GM12878 (cell line): ENCODE results near the gene UCKL1. TPM values are rescaled to one million over a fixed set of nuclear protein-coding genes. Genes with fewer than 3 reads are reported as not detected.
A peak's percentile ranks its signal among the peaks of the same experiment; 100 is the strongest.

ENCODE experiments used
- ATAC-seq: fragments of 200-7000 bp; cut with Tn5 transposase; 3 replicates; pipeline ENCODE4 v1.9.1; 2020; ENCODE audit warnings: mild to moderate bottlenecking, moderate library complexity
- BruUV-seq: library from RNA; stranded (reverse); fragments of 400-500 nt; replicated peaks from 2 replicates; lab custom pipeline; 2021; lab: Mats Ljungman, UMichigan
- CTCF ChIA-PET: fragments of 300-600 bp; sonication (Branson Sonifier 250); formaldehyde crosslinking; extraction: SDS; loops from one replicate; lab custom pipeline; 2021; ENCODE audit warnings: inconsistent platforms; lab: Yijun Ruan, JAX
- POLR2A ChIA-PET: fragments of 350-600 bp; formaldehyde crosslinking; extraction: SDS; loops from one replicate; lab custom pipeline; 2021; ENCODE audit warnings: inconsistent platforms; lab: Charles Lee
- RAD21 ChIA-PET: fragments of 300-600 bp; sonication (Branson Sonifier 250); formaldehyde crosslinking; loops from one replicate; lab custom pipeline; 2023; ENCODE audit warnings: antibody characterized with exemption; ENCODE audit not compliant: unreplicated experiment; lab: Charles Lee
- SMC1A ChIA-PET: fragments of 300-600 bp; sonication (Branson Sonifier 250); formaldehyde crosslinking; loops from one replicate; lab custom pipeline; 2023; ENCODE audit not compliant: unreplicated experiment, uncharacterized antibody; lab: Charles Lee
- DNase-seq: peaks from one replicate; pipeline ENCODE4 v3.0.0-alpha.2; 2011; ENCODE audit warnings: low read depth, low spot score
- FAIRE-seq: peaks from 3 replicates; lab custom pipeline; 2011; peaks lifted over from hg19 to GRCh38; lab: Jason Lieb, UNC
- H2AFZ ChIP-seq: 2 replicates; pipeline ENCODE4 v1.6.0; 2011; ENCODE audit warnings: low read depth, low read length, control low read depth; ENCODE audit not compliant: control insufficient read depth
- H3K27ac ChIP-seq: 2 replicates; pipeline ENCODE4 v1.5.1; 2011; ENCODE audit warnings: control low read depth; ENCODE audit not compliant: control insufficient read depth, insufficient read depth
- H3K27me3 ChIP-seq, 2 experiments: replicated peaks in 1 of 2; 2 replicates each; pipeline versions ENCODE4 v1.6.0 to v1.6.1; 2011; ENCODE audit warnings: low read length in 1 of 2; ENCODE audit not compliant: control insufficient read depth in 2 of 2, insufficient read depth in 2 of 2
- H3K36me3 ChIP-seq, 2 experiments: 2 replicates each; pipeline ENCODE4 v1.5.1; 2011; ENCODE audit warnings: low read length in 1 of 2; ENCODE audit not compliant: control insufficient read depth in 2 of 2, insufficient read depth in 2 of 2
- H3K4me1 ChIP-seq: 2 replicates; pipeline ENCODE4 v1.6.1; 2011; ENCODE audit warnings: mild to moderate bottlenecking, low read length, moderate library complexity, mixed read lengths; ENCODE audit not compliant: control insufficient read depth, insufficient read depth
- H3K4me2 ChIP-seq: 2 replicates; pipeline ENCODE4 v1.6.0; 2011; ENCODE audit warnings: control low read depth; ENCODE audit not compliant: control insufficient read depth, insufficient read depth
- H3K4me3 ChIP-seq: fragments of 200-600 bp; sonication (generic); 2 replicates; pipeline ENCODE4 v1.5.1; 2016
- H3K79me2 ChIP-seq: 2 replicates; pipeline ENCODE4 v1.6.0; 2011; ENCODE audit warnings: low read length; ENCODE audit not compliant: control insufficient read depth, insufficient read depth
- H3K9ac ChIP-seq: 2 replicates; pipeline ENCODE4 v1.8.0; 2011; ENCODE audit warnings: low read length, control low read depth, mixed read lengths; ENCODE audit not compliant: control insufficient read depth, insufficient read depth
- H3K9me3 ChIP-seq: replicated peaks from 3 replicates; pipeline ENCODE4 v1.5.1; 2011; ENCODE audit warnings: mild to moderate bottlenecking, low read length; ENCODE audit not compliant: control insufficient read depth, insufficient read depth
- H4K20me1 ChIP-seq: 2 replicates; pipeline ENCODE4 v1.6.0; 2011; ENCODE audit not compliant: control insufficient read depth, insufficient read depth
- CHD2 ChIP-seq: IDR thresholded peaks from 2 replicates; pipeline ENCODE4 v1.6.1; 2011; ENCODE audit warnings: low read depth, low read length, improper control_type of control experiment, borderline replicate concordance
- CREM ChIP-seq: IDR thresholded peaks from 2 replicates; pipeline ENCODE4 v1.6.1; 2014; ENCODE audit warnings: antibody characterized with exemption, low read depth
- IKZF1 ChIP-seq: fragments of 450-650 bp; conservative IDR thresholded peaks from 2 replicates; pipeline ENCODE4 v1.6.1; 2017; ENCODE audit warnings: antibody characterized with exemption, mild to moderate bottlenecking
- MTA3 ChIP-seq: IDR thresholded peaks from 2 replicates; pipeline ENCODE4 v1.6.1; 2012; ENCODE audit warnings: low read length, inconsistent platforms, borderline replicate concordance
- RB1 ChIP-seq: fragments of 450-650 bp; formaldehyde crosslinking; IDR thresholded peaks from 2 replicates; pipeline ENCODE4 v1.6.1; 2017; ENCODE audit warnings: mild to moderate bottlenecking, borderline replicate concordance
- RCOR1 ChIP-seq: conservative IDR thresholded peaks from 2 replicates; pipeline ENCODE4 v1.6.1; 2012; ENCODE audit warnings: low read depth, low read length, improper control_type of control experiment
- REST ChIP-seq: IDR thresholded peaks from 2 replicates; pipeline ENCODE4 v1.6.1; 2012; ENCODE audit warnings: mild to moderate bottlenecking, low read depth, low read length
- SKIL ChIP-seq: fragments of 450-650 bp; IDR thresholded peaks from 2 replicates; pipeline ENCODE4 v1.6.1; 2017; ENCODE audit warnings: mild to moderate bottlenecking, low read depth, inconsistent platforms; ENCODE audit not compliant: poor library complexity, severe bottlenecking
- SMC3 ChIP-seq: IDR thresholded peaks from 2 replicates; pipeline ENCODE4 v1.6.1; 2011; ENCODE audit warnings: low read length, improper control_type of control experiment, borderline replicate concordance
- TAF1 ChIP-seq: IDR thresholded peaks from 2 replicates; pipeline ENCODE4 v1.6.1; 2011; ENCODE audit warnings: mild to moderate bottlenecking, low read depth, low read length, borderline replicate concordance
- TBL1XR1 ChIP-seq: IDR thresholded peaks from 2 replicates; pipeline ENCODE4 v1.6.1; 2012; ENCODE audit warnings: low read depth, low read length, improper control_type of control experiment
- WGBS: methylation state at CpG from one replicate; pipeline ENCODE4 v1.1.6; 2016; ENCODE audit warnings: low lambda C conversion rate; ENCODE audit not compliant: insufficient replicate concordance, insufficient coverage; ENCODE audit errors: missing lambda C conversion rate; 5-methylcytosine and 5-hydroxymethylcytosine counted together
- in situ Hi-C: fragments of 300-500 bp; cut with MboI; formaldehyde crosslinking; loops from 9 replicates; pipeline ENCODE4 v1.14.3; 2018; ENCODE audit warnings: mixed read lengths
- intact Hi-C: fragments of 100-400 bp; cut with micrococcal nuclease; formaldehyde crosslinking; loops from one replicate; pipeline ENCODE4 v1.14.2; 2022; ENCODE audit not compliant: unreplicated experiment
- polyA plus RNA-seq, 11 experiments: library from polyadenylated mRNA; depleted of rRNA in 4 of 11; unstranded in 6 of 11; stranded (reverse) in 5 of 11; fragments of >200 nt; fragmentation: Nextera tagmentation in 4 of 11; fragmentation: Illumina TruSeq in 1 of 11; extraction: Ambion mirVana in 4 of 11; extraction: Trizol in 1 of 11; gene quantifications; 1 replicate in 1 of 11; 2 replicates in 10 of 11; pipeline versions ENCODE4 v1.2.1 to v1.2.3, GENCODE V29; 2011 to 2016; ENCODE audit warnings: inconsistent platforms in 2 of 11, missing spikeins in 2 of 11, low read depth in 1 of 11
- total RNA-seq, 4 experiments: library from RNA; depleted of rRNA in 3 of 4; stranded (reverse); fragments of >200 nt in 3 of 4; fragmentation: Illumina TruSeq in 1 of 4; extraction: Trizol in 1 of 4; gene quantifications; 2 replicates each; pipeline versions ENCODE4 v1.2.1 to v1.2.3, GENCODE V29; 2013 to 2021

UCKL1 gene
- total and polyA plus RNA-seq, 10 of the 15 experiments (the other 5 are each of a cell fraction or from before 2014, with no cell fraction given) = 2.4 to 36.3 (median 24.8) TPM

GRCh38 chr20:64005394-64005793 is 49.2 kb upstream of the UCKL1 start (continued):
- TF ChIP-seq CHD2 = no peak
- TF ChIP-seq, all 136 proteins: peak for 0

DNA sequence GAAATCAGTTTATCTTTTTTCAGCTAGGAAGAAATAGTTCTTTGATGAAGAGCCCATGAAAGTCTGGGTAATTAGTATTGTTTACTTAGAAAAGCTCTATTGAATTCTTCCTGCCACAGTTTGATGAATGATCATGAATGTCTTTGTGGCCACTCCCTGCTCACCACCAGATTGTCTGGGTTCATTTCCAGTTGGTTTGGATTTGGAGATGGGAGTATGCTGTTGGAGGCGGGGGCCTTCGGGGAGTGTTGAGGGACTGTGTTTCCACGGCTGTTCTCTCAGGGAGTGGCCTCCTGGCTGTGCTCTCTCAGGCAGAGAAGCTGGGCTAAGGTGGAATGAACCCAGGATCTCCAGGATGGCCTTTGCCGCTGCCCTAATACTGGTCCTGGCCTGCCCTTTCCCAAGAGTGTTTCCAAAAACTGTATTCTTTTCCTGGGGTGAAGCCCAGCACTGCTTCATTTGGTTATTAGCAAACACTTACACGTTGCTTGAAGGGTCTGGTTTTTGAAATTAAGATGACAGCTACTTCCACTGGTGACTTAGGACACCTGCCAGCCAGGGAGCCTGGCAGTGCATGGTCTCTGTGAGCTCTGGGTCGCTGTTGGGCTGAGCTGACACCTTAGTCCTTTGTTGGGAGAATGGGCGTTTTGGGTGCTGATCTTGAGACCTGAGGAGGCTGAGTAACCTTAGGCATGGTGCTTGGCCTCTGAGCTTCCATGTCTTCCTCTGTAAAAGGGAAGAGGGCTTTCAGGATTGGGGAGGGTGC is 47.9 kb upstream of the UCKL1 start:
- peaks cover 9% of the 10 kb centered on the region for H3K9me3 ChIP-seq
- TF ChIP-seq SKIL = no peak
- no peak for TF ChIP-seq SMC3
- TF ChIP-seq CREM = no peak
- no peak for TF ChIP-seq TAF1
- TF ChIP-seq IKZF1 = no peak
- TF ChIP-seq REST = no peak
- no peak for TF ChIP-seq TBL1XR1
- no peak for TF ChIP-seq RCOR1
- TF ChIP-seq MTA3 = no peak
- TF ChIP-seq RB1 = no peak
- no peak overlapping the region for H3K4me3 ChIP-seq
- no peak overlapping the region for H3K4me2 ChIP-seq
- FAIRE-seq = no peak
- intact Hi-C loops = no loop called here
- TSS peak; percentile 45 for BruUV-seq
- no peak for ATAC-seq
- POLR2A ChIA-PET = interaction anchor here (1.4 to 2.0 kb wide), 4 partner anchors 22 to 35 kb away, joined by 4 to 6 read pairs (median 6); partner anchors contain the start of genes C20orf204 and PRPF6
- CTCF ChIA-PET = interaction anchor here (1.1 kb wide), 1 partner anchor 24 kb away, joined by 5 read pairs; the partner anchor contains the start of gene PRPF6
- peaks cover 36 to 53% of the 10 kb centered on the region in 2 experiments for H3K36me3 ChIP-seq
- SMC1A ChIA-PET = interaction anchor here (1.2 to 1.9 kb wide), 3 partner anchors 24 to 118 kb away, joined by 3 to 6 read pairs (median 3); partner anchors contain the start of gene PRPF6
- H2AFZ ChIP-seq = no peak overlapping the region
- in situ Hi-C loops = no loop called here
- H3K4me1 ChIP-seq = no peaks in the 10 kb centered on the region; the same call in 1 of the 2 replicates
- H3K27me3 ChIP-seq = no peaks in the 10 kb centered on the region
- H3K79me2 ChIP-seq = peaks cover 18% of the 10 kb centered on the region
- RAD21 ChIA-PET = interaction anchor here (1.6 to 2.0 kb wide), 2 partner anchors 13 to 24 kb away, joined by 3 to 6 read pairs; partner anchors contain the start of genes PRPF6 and SAMD10
- 100% methylated on average over 7 of the region's 7 CpGs for WGBS
- no peak overlapping the region for H3K9ac ChIP-seq
- no peak for DNase-seq
- H4K20me1 ChIP-seq = no peaks in the 10 kb centered on the region
- H3K27ac ChIP-seq = peak overlapping the region; percentile 35
